ENCODE data around the gene WDFY3.

The WDFY3 gene

GRCh38 chr4:84957514-84958420 lies 8.7 kb downstream of the WDFY3 start:
- Histone ChIP-seq H3K36me3 (ENCODE audit: low read length) (no peaks in the 10 kb centered on the region), H3K9me2 (replicated peaks; ENCODE audit: insufficient read depth, low read length) (no peaks in the 10 kb centered on the region), H3K27ac (ENCODE audit: low read depth, low read length) (no peak overlapping the region), H3K4me3 (ENCODE audit: insufficient read depth, low read length, poor library complexity, severe bottlenecking) (no peak overlapping the region), H4K20me1 (ENCODE audit: low read depth, low read length) (no peaks in the 10 kb centered on the region), H3K4me2 (ENCODE audit: low read depth, low read length, poor library complexity, severe bottlenecking) (no peak overlapping the region), H3F3A (ENCODE audit: insufficient read depth) (no peaks in the 10 kb centered on the region), H3K9me3 (ENCODE audit: insufficient read depth, low read length) (no peaks in the 10 kb centered on the region), H3K27me3 (ENCODE audit: low read length) (no peaks in the 10 kb centered on the region), H3K9ac (ENCODE audit: low read length) (no peak overlapping the region), H3K79me2 (ENCODE audit: insufficient read depth, low read length) (no peaks in the 10 kb centered on the region), H2AFZ (ENCODE audit: low read depth, low read length, severe bottlenecking) (no peak overlapping the region)
- TF ChIP-seq CTCF (IDR thresholded peaks at IDR 0.05; ENCODE audit: insufficient read depth, low read length, poor library complexity, severe bottlenecking) (no peak), EZH2phosphoT487 (conservative IDR thresholded peaks at IDR 0.05; ENCODE audit: low read length) (no peak)

DNA sequence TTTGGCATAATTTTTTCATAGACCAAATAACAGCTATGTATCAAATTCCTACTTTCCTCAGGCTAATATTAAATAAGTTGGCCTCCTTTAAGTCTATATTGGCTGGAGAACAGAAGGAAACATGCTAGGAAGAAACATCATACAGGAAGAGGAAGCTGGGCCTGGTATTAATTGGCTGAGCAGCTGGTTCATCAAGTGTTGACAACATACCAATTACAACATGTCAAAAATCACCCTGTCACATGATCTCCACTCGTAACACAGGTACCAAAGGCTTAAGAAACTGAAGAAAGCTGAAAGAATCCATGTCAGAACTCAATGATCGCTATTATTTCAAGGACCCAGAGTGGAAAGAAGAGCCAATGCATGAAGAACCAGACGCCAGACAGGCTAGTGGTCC lies 10.5 kb downstream of the WDFY3 start:
- TF ChIP-seq CTCF (IDR thresholded peaks at IDR 0.05; ENCODE audit: insufficient read depth, low read length, poor library complexity, severe bottlenecking) (no peak), EZH2phosphoT487 (conservative IDR thresholded peaks at IDR 0.05; ENCODE audit: low read length) (no peak)
- H3K27me3 ChIP-seq (ENCODE audit: low read length), result no peaks in the 10 kb centered on the region
- H3K9me2 ChIP-seq (replicated peaks; ENCODE audit: insufficient read depth, low read length), result no peaks in the 10 kb centered on the region
- H3K4me2 ChIP-seq (ENCODE audit: low read depth, low read length, poor library complexity, severe bottlenecking), result no peak overlapping the region
- no peak overlapping the region for H3K9ac ChIP-seq (ENCODE audit: low read length)
- no peak overlapping the region for H3K27ac ChIP-seq (ENCODE audit: low read depth, low read length)
- H3K4me3 ChIP-seq (ENCODE audit: insufficient read depth, low read length, poor library complexity, severe bottlenecking), result no peak overlapping the region
- no peak overlapping the region for H2AFZ ChIP-seq (ENCODE audit: low read depth, low read length, severe bottlenecking)
- no peaks in the 10 kb centered on the region for H3K36me3 ChIP-seq (ENCODE audit: low read length)
- no peaks in the 10 kb centered on the region for H3F3A ChIP-seq (ENCODE audit: insufficient read depth)
- no peaks in the 10 kb centered on the region for H3K9me3 ChIP-seq (ENCODE audit: insufficient read depth, low read length)
- H3K79me2 ChIP-seq (ENCODE audit: insufficient read depth, low read length), result no peaks in the 10 kb centered on the region
- H4K20me1 ChIP-seq (ENCODE audit: low read depth, low read length), result no peaks in the 10 kb centered on the region

GRCh38 chr4:84954982-84955567 lies 11.4 kb downstream of the WDFY3 start:
- no peak for TF ChIP-seq CTCF (IDR thresholded peaks at IDR 0.05; ENCODE audit: insufficient read depth, low read length, poor library complexity, severe bottlenecking)
- TF ChIP-seq EZH2phosphoT487 (conservative IDR thresholded peaks at IDR 0.05; ENCODE audit: low read length), result no peak
- Histone ChIP-seq H3K4me2 (ENCODE audit: low read depth, low read length, poor library complexity, severe bottlenecking) (no peak overlapping the region), H3F3A (ENCODE audit: insufficient read depth) (no peaks in the 10 kb centered on the region), H3K9me2 (replicated peaks; ENCODE audit: insufficient read depth, low read length) (no peaks in the 10 kb centered on the region), H3K9ac (ENCODE audit: low read length) (no peak overlapping the region), H2AFZ (ENCODE audit: low read depth, low read length, severe bottlenecking) (no peak overlapping the region), H3K27ac (ENCODE audit: low read depth, low read length) (no peak overlapping the region), H3K79me2 (ENCODE audit: insufficient read depth, low read length) (no peaks in the 10 kb centered on the region), H4K20me1 (ENCODE audit: low read depth, low read length) (no peaks in the 10 kb centered on the region), H3K4me3 (ENCODE audit: insufficient read depth, low read length, poor library complexity, severe bottlenecking) (no peak overlapping the region), H3K9me3 (ENCODE audit: insufficient read depth, low read length) (no peaks in the 10 kb centered on the region), H3K27me3 (ENCODE audit: low read length) (no peaks in the 10 kb centered on the region), H3K36me3 (ENCODE audit: low read length) (no peaks in the 10 kb centered on the region)

Measured in SU-DHL-6 (cell line).